ENCODE results near the gene GPN1. TPM values are rescaled to one million over a fixed set of nuclear protein-coding genes. Genes with fewer than 3 reads are reported as not detected.

GPN1 gene
- total and polyA plus RNA-seq, 2 of the 8 experiments (the other 6 are each of a cell fraction or from before 2014, with no cell fraction given), result 38.7 to 43.5 TPM

Small RNA genes lying within 50 kb of the gene (small RNA-seq; reads per million reads assigned to genes)
- gene RF00340 (ENCODE audit: insufficient read depth), result not detected

Other genes starting within 250 kb of the GPN1 start
- gene ZNF513, start 248.3 kb upstream of the GPN1 start, total RNA-seq (2021; fragmentation: NEBNext Ultra II Directional; extraction: Animal tissue kit (Norgen Biotek cat#: 25700)), result 17.3 and 18.8 TPM in 2 replicates
- gene ZNF513, start 248.3 kb upstream of the GPN1 start, polyA plus RNA-seq (2011; rRNA removed), result 29.5 and 35.0 TPM in 2 replicates
- 201 and 203 TPM in 2 replicates for gene PPM1G, start 219.5 kb upstream of the GPN1 start, total RNA-seq (2021; fragmentation: NEBNext Ultra II Directional; extraction: Animal tissue kit (Norgen Biotek cat#: 25700))
- gene PPM1G, start 219.5 kb upstream of the GPN1 start, polyA plus RNA-seq (2011; rRNA removed), result 73.3 and 85.5 TPM in 2 replicates
- 115 TPM in 2 replicates for gene NRBP1, start 200.4 kb upstream of the GPN1 start, total RNA-seq (2021; fragmentation: NEBNext Ultra II Directional; extraction: Animal tissue kit (Norgen Biotek cat#: 25700))
- gene NRBP1, start 200.4 kb upstream of the GPN1 start, polyA plus RNA-seq (2011; rRNA removed), result 137 and 145 TPM in 2 replicates
- gene KRTCAP3, start 186.7 kb upstream of the GPN1 start, total RNA-seq (2021; fragmentation: NEBNext Ultra II Directional; extraction: Animal tissue kit (Norgen Biotek cat#: 25700)), result 50.1 and 55.4 TPM in 2 replicates
- 72.5 and 114 TPM in 2 replicates for gene KRTCAP3, start 186.7 kb upstream of the GPN1 start, polyA plus RNA-seq (2011; rRNA removed)
- 14.0 and 15.9 TPM in 2 replicates for gene IFT172, start 139.3 kb upstream of the GPN1 start, total RNA-seq (2021; fragmentation: NEBNext Ultra II Directional; extraction: Animal tissue kit (Norgen Biotek cat#: 25700))
- 12.9 and 13.5 TPM in 2 replicates for gene IFT172, start 139.3 kb upstream of the GPN1 start, polyA plus RNA-seq (2011; rRNA removed)
- 13.4 and 14.7 TPM in 2 replicates for gene FNDC4, start 133.8 kb upstream of the GPN1 start, total RNA-seq (2021; fragmentation: NEBNext Ultra II Directional; extraction: Animal tissue kit (Norgen Biotek cat#: 25700))
- gene FNDC4, start 133.8 kb upstream of the GPN1 start, polyA plus RNA-seq (2011; rRNA removed), result 14.0 and 14.1 TPM in 2 replicates
- 0.57 and 1.2 TPM in 2 replicates for gene GCKR, start 132.2 kb upstream of the GPN1 start, total RNA-seq (2021; fragmentation: NEBNext Ultra II Directional; extraction: Animal tissue kit (Norgen Biotek cat#: 25700))
- 0.30 and 0.33 TPM in 2 replicates for gene GCKR, start 132.2 kb upstream of the GPN1 start, polyA plus RNA-seq (2011; rRNA removed)
- gene ZNF512, start 46.0 kb upstream of the GPN1 start, total RNA-seq (2021; fragmentation: NEBNext Ultra II Directional; extraction: Animal tissue kit (Norgen Biotek cat#: 25700)), result 37.9 and 39.2 TPM in 2 replicates
- 13.1 and 17.6 TPM in 2 replicates for gene ZNF512, start 46.0 kb upstream of the GPN1 start, polyA plus RNA-seq (2011; rRNA removed)
- gene CCDC121, start within 50 bp of the GPN1 start, total RNA-seq (2021; fragmentation: NEBNext Ultra II Directional; extraction: Animal tissue kit (Norgen Biotek cat#: 25700)), result 1.5 and 2.0 TPM in 2 replicates
- 0.68 and 0.94 TPM in 2 replicates for gene CCDC121, start within 50 bp of the GPN1 start, polyA plus RNA-seq (2011; rRNA removed)
- 21.8 and 22.2 TPM in 2 replicates for gene SUPT7L, start 34.6 kb downstream of the GPN1 start, total RNA-seq (2021; fragmentation: NEBNext Ultra II Directional; extraction: Animal tissue kit (Norgen Biotek cat#: 25700))
- 24.6 and 26.6 TPM in 2 replicates for gene SUPT7L, start 34.6 kb downstream of the GPN1 start, polyA plus RNA-seq (2011; rRNA removed)
- 18.4 and 18.8 TPM in 2 replicates for gene SLC4A1AP, start 34.8 kb downstream of the GPN1 start, total RNA-seq (2021; fragmentation: NEBNext Ultra II Directional; extraction: Animal tissue kit (Norgen Biotek cat#: 25700))
- gene SLC4A1AP, start 34.8 kb downstream of the GPN1 start, polyA plus RNA-seq (2011; rRNA removed), result 8.1 and 8.3 TPM in 2 replicates
- 62.9 and 68.9 TPM in 2 replicates for gene MRPL33, start 142.7 kb downstream of the GPN1 start, total RNA-seq (2021; fragmentation: NEBNext Ultra II Directional; extraction: Animal tissue kit (Norgen Biotek cat#: 25700))
- 9.5 and 24.3 TPM in 2 replicates for gene MRPL33, start 142.7 kb downstream of the GPN1 start, polyA plus RNA-seq (2011; rRNA removed)